ENCODE data around the gene GRIK4.

The GRIK4 gene

DNA sequence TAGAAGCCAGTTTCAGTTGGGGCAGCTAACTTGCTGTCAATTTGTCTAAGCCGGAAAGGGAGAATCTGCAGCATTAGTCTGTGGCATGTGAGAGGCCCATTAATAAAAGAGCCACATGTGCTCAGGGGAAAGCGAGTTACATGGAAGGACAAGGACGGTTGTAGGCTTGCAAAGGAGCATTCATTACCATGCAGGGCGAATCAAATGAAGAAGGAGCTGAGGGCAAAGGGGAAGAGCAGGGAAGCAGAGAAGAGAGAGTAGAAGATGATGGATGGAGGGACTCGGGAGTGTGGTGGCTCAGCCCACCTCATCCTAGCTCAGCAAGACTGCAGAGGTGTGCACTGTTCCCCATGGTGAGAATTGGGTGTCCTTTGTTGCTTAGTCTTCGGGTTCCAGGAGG is 359.6 kb downstream of the GRIK4 start:
- DNase-seq (ENCODE audit: low read depth in 3 of 3, low spot score in 1 of 3): no peak

DNA sequence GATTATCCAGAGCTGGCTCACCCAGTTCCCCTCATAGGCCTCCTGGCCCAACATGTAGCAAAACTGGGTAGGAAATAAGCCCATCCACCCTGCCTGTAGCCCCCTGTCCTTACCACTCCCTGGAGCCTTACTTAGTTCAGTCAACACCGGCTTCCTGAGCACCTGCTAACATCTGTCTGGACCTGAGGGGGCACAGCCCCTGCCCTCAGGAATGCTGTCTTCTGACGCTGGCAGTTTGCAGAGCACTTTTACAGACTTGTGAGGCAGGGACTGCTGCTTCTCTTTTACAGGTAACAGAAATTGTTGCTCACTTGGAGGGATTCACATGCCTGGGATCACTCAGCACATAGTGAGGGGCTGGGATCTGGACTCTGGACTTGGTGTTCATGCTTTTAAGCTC is 360.4 kb downstream of the GRIK4 start:
- DNase-seq (ENCODE audit: low read depth in 3 of 3, low spot score in 1 of 3): no peak

DNA sequence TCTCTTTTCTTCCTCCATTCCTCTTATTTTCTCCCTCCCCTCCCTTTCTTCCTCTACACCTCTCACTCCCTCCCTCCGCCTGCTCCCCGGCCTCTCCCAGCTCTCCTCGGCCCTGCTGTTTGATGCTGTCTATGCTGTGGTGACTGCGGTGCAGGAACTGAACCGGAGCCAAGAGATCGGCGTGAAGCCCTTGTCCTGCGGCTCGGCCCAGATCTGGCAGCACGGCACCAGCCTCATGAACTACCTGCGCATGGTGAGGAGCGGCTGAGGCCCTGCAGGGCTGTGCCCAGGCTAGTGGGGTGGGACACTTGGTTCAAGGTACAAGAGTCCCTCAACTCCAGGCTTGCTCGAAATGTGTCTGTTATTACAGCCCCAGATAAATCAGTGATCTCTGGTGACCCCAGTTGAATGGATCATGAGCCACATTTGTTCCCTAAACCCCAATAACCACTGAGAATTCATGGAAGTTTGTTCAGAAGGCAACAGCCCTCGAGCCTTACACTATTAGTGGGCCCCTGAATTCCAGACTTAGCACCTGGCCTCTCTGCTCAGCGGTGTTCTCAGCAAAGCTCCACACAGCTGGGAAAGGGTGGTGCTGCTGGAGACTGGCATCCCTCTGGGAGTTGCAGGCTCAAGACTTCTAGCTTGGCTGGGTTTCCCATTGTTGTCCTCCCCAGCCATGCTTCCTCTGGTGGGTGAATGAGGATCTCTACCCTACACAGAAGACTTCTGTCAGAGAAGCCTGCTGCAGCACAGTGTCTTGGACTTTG is 362.6 kb downstream of the GRIK4 start:
- DNase-seq (ENCODE audit: low read depth in 3 of 3, low spot score in 1 of 3): no peak

DNA sequence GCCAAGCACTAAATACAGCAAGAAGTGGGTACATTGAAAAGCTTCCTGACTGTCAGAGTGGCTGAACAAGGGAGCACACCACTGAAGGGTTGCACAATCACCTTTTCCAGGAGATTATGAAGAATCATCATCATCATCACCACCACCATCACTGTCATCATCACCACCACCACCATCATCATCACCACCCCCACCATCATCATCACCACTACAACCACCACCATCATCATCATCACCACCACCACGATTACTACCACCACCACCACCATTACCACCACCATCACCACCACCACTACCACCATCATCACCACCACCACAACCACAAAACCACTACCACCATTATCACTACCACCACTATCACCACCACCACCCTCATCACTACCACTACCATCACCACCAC is 364.4 kb downstream of the GRIK4 start:
- no peak for DNase-seq (ENCODE audit: low read depth in 3 of 3, low spot score in 1 of 3)

DNA sequence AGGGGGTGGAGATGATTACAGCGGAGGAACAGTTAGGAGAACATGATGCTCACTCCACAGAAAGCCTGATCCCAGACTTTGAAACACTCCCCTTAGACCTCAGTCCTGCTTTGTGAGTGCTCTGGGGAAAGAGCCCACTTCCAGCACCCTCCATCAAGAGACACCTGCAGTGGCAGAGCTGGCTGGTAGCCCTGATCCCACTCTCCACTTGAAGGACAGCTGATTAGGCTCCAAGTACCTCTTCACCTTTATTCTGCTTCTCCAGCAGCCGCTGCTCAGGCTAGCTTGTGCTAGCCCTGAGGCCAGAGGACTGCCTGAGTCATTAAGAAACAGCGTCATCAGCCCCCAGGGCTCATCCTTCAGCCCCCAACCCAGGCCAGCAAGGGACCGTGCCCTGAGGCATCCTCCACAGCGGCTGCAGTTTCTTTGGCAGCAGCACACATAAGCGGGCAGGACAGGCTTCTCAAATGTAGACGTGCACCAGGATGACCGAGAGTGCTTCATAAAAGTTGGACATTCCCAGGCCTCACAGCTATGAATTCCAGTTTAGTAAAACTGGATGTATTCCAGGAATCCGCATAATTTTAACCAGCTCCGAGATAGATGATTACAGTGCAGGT is 366.3 kb downstream of the GRIK4 start:
- no peak for DNase-seq (ENCODE audit: low read depth in 3 of 3, low spot score in 1 of 3)

DNA sequence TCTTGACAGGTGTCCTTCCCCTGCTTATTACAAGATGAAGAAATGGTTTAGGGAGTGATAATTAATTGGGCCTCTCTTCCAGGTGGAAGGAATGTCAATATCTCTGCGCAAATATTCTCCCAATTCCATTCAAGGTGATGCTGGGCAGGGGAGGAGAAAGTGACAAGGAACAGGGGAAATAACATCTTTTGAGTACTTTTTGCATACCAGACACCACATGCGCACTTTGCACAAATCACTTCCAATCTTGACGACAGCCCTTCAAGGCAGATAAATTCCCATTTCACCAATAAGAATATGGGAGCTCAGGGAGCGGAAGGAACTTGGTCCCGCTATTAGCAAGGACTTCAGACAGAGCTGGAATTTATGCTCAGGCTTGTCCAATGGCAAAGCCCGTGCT is 367.2 kb downstream of the GRIK4 start:
- no peak for DNase-seq (ENCODE audit: low read depth in 3 of 3, low spot score in 1 of 3)

DNA sequence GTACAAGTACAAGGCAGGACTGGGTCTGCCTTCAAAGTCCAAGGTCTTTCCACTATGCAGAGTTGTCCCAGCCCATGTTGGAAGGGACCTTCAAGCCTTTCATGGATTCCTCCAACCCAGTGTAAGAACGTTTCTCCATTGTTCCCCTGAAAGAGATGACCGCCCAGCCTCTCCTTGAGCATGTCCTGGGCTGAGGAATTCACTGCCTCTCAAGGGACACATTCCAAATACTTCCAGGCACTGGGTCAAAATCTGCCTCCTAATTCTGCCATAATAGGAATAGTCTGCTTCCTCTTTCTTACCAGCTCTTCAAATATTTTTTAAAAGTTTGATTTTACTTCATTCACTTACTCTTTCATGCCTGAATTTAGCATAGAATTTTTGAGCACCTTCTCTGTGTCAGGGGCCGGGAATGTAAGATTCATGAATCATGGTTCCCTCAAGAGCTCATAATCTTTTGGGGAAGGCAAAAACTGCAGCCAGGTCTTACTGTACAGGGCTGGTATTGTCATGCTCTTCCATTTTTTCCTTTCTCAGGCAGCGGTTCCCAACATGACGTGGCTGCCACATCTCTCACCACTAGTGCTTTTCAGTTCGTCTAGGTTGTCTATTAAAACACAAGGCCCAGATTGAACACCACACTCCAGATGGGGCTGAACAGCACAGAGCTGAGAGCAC is 369.1 kb downstream of the GRIK4 start:
- DNase-seq (ENCODE audit: low read depth in 3 of 3, low spot score in 1 of 3): no peak

DNA sequence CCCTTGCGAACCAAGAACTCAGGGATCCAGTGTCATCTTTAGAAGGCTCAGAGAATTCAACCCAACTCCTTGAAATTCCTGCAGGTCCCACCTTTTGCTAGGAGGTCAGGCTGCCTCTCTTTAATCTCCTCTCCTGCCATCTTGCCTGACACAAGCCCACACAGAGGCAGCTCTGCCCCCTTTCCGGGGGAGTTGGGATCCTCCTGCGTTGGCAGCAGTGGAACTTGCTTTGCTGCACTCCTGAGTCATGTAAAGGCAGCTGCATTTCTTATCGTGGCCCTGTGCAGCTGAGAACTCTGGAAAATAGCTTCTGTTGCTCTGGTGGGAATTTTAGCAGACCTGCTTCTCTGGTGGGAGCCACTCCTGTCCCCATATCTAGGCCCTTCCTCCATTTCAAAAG is 370.0 kb downstream of the GRIK4 start:
- DNase-seq (ENCODE audit: low read depth in 3 of 3, low spot score in 1 of 3): no peak

DNA sequence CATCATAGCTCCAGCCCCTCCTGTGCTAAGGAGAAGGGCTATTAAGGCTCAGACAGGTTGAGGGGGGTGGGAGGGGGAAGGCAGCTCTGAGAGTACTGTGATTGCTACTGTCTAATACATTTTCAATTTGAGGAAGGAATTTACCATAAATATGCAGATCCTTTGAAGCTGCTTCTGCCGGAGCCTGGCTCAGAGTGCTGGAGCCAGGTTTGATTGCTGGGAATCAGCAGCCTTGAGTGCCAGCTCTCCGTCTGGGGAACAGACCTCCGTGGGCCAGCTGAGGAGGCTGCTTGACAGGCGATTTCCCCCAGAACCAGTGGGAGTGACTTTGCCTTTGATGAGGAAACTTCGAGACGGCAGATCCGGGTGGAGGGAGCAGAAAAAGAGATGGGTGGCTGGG is 370.6 kb downstream of the GRIK4 start:
- no peak for DNase-seq (ENCODE audit: low read depth in 3 of 3, low spot score in 1 of 3)

DNA sequence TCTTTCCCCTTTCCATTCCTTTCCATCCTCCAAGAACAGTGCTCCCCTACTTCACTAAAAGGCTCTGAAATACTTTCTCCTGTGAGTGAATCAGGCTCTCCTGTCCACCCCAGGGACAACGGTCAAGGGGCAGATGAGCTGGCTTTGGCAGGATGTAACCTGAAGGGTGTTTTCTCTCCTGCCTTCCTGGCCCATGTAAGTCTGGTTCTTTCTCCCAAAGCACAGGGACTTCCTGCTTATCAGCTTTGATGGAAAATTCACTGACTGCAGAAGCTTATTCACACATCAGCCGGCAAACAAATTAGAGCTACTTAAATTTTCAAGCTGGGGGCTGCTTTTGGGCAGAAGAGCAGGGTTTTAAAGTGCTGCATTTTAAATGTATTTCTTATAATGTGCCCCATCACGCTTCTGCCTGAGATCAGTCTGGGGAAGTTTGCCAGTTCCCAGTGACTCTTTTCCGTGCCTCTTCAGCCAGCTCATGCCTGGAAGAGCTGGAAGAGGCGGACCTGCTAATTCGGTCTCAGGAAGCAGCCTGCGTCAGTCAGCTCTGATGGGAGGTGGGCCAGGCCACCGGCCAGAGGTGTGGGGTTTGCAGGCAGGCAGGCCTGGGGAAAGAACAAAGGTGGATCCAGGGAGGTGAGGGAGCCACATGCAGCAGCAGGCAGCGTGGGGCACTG is 372.0 kb downstream of the GRIK4 start:
- DNase-seq (ENCODE audit: low read depth in 3 of 3, low spot score in 1 of 3): no peak

DNA sequence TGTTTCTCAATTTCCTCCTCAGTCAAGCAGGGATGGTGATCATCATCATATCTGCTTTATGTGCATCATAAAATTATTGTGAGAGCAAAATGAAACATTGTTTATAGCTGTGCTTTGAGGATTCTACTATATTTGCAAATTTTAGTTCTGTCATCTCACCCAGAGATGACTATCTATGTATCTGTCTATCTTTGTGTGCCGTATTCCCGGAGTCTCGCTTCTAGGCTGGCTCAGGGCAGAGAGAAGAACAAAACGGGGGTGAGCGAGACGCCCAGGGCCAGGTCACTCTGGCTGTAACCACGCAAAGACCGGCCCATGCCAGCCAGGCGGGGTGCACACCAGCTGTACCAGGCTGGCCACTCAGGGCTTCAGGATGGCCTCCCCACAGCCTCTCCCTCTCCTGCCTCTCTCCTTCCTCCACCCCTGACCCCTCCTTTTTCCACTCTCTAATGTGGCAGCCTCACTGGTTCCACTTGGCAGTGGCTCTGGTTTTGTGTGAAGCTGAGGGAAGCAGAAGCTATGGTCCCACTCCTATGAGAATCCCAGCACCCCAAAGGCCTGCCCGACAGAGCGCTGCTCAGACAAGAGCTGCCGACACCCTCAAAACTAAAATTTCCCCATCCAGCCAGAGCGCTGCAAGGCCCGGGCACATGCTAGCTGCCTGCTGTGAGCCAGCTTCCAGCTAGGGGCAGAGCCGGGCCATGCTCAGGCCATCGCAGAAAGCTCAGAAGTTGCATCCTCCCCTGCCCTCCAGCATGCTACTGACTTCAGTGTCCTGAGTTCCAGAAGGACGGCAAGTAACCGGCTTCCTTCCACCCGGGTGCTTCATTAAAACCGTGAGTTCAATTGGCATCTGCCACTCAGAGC is 372.8 kb downstream of the GRIK4 start:
- no peak for DNase-seq (ENCODE audit: low read depth in 3 of 3, low spot score in 1 of 3)

DNA sequence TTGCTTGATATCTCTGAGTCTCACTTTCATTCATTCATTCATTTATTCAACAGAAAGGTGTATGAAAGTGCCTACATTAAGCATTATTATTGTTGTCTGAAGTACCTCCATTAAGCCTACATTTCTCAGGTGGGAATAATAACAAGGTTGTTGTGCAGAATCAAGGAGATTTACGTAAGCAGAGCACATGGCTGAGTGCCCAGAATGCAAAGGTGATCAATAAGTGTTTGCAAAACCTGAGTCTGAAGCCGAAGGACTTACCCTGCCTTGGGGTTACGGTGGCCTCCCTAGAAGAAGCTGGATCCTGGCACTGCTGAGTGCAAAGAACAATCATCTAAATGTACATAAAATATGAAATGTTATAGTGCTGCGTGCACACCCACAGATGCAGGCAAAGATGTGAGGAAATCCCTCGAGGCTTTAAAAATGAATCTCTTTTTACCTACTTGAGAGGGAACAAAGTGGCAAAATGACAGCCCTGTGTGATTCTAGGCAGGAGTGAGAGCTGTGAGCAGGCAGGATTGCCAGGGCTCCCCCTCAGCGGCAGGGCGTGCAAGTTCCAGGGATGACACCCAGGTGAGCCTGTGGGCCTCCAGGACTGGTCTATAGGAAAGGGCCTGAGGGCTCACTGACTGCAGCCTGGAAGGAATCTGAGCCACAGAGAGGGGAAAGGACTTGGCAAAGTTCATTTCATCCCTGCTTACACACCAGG is 379.2 kb downstream of the GRIK4 start:
- no peak for DNase-seq (ENCODE audit: low read depth in 3 of 3, low spot score in 1 of 3)

DNA sequence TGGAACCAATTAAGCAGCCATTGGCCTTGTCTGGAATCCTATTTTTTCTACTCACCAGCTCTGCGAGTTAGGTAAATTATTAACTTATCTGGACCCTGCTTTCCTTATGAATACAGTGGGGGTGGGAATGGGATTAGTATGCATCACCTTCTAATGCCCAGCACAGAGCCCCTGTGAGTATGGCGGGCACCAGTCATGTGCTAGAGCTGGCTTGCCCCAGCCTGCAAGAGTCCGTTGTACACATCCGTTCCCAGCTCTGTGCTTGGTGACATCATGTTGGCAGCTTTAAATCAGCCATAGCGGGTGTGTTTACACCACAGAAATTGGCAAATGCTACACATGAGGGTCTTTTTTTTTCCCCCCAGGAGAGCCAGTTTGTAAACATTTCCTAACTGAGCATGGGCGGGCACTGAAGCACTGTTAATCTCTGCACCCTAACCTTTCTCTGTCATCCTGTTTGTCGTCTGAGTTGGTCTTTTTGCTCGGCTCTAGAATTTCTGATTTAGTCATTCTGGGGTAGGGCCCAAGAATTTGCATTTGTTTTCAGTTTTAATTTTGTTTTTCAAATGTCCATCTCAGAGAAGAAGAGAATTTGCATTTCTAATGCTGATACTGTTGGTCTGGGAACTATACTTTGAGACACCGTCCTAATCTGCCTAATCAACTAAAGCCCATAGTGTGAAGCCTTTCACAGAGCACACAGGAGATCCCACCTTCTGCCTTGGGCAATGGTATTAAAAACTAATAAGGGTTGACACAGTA is 382.1 kb downstream of the GRIK4 start:
- no peak for DNase-seq (ENCODE audit: low read depth in 3 of 3, low spot score in 1 of 3)

DNA sequence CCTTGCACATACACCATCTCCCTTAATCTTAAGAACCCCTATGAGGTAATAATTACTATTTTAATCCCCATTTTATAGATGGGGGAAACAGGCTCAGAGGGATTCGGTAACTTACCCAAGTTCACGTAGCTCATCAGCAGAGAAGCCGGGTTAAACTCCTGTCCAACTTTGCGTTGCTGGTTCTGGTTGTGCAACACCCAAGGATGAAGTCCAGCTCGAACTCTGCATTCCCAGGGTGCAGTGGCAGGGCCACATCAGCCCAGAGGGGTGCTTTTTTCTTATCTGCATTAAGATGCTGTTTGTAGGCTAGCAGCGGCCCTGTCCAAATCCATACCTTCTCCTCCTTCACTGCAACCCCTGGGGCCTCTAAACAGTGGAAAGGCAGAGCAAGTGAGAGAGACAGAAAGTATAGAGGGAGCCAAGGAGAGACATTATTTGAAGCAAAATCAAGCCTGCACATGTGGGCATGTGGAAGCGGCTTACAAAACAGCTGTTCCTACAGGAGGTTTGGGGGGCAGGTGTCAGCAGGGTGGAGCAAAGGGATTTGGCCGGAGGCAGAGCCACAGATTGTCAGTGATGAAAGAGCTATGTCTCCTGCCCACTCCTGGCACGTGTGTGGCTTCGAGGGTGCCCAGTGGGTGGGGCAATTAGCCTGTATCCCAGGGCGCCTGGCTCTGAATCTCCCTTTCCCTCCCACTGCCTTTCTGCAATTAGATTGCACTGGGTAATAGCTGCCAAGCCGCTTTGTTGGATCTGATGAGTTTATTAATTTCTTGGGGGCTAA is 382.8 kb downstream of the GRIK4 start:
- no peak for DNase-seq (ENCODE audit: low read depth in 3 of 3, low spot score in 1 of 3)

DNA sequence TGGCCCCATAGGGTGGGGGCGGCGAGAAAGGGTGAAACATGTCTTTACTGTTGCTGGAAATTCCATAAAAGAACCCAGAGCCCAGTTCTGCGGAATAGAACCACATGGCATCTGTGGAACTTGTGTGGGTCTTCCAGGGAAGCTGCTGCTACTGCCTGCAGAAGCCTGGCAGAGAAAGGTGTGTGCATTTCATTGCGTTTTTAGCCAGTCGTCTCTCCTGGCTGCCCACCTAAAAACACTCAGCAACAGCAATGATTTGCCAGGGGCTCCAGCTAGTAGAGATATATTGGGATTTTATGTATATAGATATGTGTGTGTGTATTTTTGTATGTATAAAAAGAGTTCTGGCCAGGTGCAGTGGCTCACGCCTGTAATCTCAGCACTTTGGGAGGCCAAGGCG is 385.1 kb downstream of the GRIK4 start:
- DNase-seq (ENCODE audit: low read depth in 3 of 3, low spot score in 1 of 3): no peak

DNA sequence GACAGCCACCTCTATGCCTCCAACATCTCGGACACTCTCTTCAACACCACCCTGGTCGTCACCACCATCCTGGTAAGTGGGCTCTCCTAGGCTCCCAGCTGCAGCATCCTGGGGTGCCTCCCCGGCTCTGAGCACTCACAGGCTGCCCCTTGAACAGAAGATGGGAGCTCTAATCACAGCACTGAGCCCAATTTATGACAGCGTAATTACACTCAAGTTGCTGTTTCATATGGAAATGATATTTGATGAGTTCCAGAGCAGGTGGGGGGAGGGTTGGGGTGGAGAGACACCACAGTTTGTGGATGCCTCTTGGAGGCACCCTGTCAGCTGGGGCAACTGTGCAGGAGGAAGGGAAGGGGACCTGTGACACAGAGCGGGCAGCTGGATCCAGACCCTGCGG is 387.0 kb downstream of the GRIK4 start:
- no peak for DNase-seq (ENCODE audit: low read depth in 3 of 3, low spot score in 1 of 3)

DNA sequence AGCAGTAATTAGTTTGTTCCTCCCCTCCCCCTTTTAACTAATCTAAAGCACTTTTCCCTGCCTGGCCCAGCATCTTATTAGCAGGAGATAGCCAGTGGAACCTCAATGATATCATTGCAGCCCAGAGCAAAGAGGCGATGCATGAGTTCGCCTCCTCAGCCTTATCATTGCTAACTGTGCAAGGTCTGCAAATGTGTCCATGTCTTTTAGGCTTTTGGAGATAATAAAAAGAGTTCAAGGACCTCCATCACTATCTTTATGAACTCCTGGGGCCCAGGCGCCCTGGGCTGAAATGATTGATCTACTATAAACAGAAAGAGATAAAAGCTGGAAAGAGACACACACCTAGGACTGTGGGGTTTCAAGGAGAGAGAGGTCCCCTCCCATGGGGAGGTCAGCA is 388.2 kb downstream of the GRIK4 start:
- DNase-seq (ENCODE audit: low read depth in 3 of 3, low spot score in 1 of 3): no peak

DNA sequence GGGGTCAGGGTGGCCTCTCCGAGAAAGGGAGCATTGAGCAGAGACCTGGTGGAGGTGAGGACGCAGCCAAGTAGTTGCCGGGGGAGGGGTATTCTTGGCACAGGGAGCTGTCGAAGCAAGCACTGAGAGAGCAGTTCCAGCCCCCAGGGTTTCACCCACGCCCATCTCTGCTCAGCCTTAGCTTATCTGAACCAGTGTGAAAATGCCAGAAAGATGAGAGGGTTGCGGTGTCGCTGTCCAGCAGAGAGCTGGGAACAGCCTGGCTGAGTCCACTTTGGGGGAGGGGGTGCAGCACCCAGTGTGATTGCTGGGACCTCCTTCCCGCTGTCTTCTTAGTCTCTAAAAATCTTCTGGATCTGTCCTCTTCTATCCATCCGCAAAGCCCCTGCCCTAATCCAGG is 389.1 kb downstream of the GRIK4 start:
- no peak for DNase-seq (ENCODE audit: low read depth in 3 of 3, low spot score in 1 of 3)

DNA sequence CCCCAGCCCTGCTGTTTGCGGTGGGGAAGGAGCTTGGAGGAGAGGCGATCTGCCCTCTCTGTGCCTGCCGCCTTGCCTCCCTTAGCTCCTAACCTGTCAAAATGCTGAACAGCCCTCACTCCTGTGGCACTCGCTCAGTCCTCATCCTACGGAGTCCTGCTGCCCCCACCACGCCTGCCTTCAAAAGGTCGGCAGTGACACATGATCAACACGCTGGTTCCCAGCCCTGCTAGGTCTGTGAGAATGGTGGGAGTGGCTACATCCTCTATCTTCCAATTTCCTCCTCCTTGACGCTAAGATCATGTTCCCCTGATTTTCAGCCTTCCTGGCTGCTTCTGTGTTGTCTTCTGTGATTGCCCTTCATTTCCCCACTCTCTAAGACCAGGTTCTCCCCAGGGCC is 392.1 kb downstream of the GRIK4 start:
- DNase-seq (ENCODE audit: low read depth in 3 of 3, low spot score in 1 of 3): no peak

Data from stimulated activated CD4-positive, alpha-beta T cell treated with anti-CD3 and anti-CD28 coated beads, TNF-alpha, amount 100 ng/mL, for 1 hour (primary cell).